ENCODE measurements around the gene METRN.
"Not testable (repeated sequence)": the region's sequence is repeated elsewhere in the genome, so short reads cannot be mapped to it uniquely, and the experiment has no call there.

Gene METRN

DNA sequence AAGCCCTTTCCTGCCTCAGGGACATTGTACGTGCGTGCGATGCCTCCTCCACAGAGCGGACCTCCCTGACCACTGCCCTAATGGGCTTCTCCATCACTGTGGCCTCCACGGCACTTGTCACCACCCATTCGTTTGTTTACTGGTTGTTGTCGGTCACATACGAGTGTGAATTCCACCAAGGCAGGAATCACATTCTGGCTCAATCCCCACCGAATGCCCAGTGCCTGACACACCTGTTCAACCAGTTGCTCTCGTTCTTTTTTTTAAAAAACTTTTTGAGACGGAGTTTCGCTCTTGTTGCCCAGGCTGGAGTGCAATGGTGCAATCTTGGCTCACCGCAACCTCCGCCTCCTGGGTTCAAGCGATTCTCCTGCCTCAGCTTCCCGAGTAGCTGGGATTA, 23.7 kb upstream of the METRN start:
- not testable (repeated sequence) for DNase-seq (ENCODE audit: low read depth in 3 of 3, low spot score in 1 of 3)

DNA sequence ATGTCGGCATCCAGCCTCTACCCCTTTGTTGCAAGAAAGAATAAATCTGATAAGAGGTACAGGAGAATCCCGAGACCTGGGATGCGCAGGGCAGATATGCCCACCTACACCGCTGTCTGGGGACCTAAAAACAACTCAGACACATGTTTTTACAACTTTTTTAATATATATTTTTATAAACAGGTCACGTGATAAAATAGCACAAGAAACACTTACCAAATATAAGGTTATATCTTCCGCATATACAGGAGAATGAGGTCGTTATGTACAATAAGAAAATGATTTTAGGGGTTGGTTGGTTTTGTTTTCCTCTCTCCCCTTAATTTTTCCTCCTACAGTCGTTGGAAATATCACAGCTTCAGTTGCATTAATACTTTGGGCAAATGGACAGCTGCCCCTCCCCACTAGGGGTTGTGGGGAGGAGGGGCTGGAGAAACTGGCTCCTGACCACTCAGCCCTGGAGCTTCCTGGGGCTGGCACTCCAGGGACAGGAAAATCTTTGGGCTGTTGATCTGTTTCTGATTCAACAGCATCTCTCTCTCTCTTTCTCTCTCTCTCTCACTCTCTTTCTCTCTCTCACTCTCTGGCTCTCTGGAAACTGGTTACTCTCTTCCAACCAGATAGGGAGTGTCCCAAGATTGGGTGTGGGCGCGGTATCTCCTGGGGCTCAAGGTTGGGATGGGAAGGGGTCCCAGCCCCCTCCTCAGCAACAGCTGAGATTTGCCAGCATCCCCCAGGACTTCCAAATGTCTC, 22.4 kb upstream of the METRN start:
- DNase-seq (ENCODE audit: low read depth in 3 of 3, low spot score in 1 of 3) = no peak

DNA sequence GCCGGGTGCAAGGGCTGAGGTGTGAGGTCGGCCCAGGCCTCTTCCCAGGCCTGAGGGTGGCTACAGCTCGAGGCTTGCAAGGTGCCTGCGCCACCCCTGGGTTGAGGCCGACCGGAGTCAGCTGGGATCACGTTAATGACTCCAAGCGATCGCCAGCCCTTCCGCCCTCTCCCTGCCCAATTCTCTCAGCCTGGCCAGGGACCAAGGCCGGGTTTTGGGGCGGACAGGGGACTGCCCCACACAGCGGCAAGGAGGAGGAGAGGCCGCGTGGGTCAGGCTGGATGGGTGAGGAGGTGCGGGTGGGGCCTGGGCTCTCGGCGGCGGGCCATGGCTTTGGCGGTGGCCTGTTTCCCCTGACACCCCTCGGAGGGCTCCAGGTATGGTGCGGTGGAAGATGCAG, 21.6 kb upstream of the METRN start:
- no peak for DNase-seq (ENCODE audit: low read depth in 3 of 3, low spot score in 1 of 3)

DNA sequence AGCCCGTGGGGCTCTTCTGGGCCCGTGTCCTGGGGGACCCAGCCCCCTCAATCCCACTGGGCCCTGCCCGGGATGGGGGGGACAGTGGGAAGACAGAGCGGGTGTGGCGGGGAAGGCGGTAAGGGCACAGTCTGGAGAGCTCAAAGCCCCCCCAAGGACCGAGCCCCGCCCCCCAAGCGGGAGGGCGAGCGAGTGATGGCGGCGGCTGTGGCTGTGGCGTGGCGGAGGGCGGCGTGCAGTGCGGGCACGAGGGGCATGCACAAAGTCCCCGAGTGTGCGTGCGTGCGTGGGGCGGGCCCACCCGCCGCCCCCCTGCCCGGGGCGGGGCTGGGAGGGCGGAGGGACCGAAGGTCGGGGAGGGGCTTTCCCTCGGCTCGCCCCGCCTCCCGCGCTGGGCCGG, 21.2 kb upstream of the METRN start:
- DNase-seq (ENCODE audit: low read depth in 3 of 3, low spot score in 1 of 3) = no peak

DNA sequence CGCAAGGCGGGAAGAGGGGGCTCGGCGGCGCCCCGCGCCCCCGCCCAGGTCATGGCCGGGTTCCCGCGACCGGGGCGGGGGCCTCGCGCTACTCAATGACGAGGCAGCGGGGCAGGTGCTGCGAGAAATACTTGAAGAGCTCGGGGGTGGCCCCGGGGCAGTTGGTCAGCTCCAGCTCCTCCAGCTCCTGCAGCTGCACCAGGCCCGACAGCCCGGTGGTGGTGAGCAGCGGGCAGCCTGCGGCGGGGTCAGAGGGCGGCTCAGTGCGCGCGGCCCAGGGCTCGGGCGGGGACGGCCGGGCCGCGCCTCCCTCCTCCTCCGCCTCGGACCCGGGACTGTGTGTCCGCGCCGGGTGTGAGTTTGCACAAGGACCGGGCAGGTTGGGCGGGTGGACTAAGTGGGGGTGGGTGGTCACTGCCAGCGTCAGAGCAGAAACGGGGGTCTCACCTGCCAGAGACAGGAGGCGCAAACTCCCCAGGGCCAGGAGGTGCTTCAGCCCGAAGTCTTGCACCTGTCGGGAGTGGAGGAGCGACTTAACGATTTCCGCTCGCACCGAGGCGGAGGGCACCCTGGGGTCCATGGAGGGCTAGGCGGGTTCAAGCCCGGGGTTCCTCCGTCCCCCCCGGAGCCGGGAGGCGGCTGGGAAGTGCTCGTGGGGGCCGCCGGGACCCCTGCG, 20.6 kb upstream of the METRN start:
- DNase-seq (ENCODE audit: low read depth in 3 of 3, low spot score in 1 of 3) = no peak

DNA sequence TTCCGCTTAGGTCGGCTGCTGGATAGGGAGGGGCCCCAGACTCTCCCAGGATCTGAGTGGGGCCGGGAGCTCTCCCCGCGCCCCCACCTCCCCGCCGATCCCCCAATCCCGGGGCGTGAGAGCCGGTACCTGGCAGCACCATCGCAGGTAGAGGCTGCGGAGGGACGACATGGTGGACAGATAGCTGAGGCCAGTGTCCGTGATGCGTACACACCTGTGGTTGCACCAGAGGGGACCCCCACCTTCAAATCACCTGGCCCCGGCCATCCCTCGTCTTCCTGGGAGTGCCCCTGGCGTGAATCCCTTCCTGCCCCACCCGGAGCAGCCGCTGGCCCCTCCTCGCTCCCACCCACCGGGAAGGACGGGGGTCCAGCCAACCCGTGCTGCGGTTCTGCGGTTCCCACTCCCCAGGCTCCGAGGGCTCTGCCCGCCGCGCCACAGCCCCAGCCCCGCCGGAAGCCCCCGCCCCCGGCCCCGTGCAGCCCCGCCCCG, 20.0 kb upstream of the METRN start:
- DNase-seq (ENCODE audit: low read depth in 3 of 3, low spot score in 1 of 3) = no peak

DNA sequence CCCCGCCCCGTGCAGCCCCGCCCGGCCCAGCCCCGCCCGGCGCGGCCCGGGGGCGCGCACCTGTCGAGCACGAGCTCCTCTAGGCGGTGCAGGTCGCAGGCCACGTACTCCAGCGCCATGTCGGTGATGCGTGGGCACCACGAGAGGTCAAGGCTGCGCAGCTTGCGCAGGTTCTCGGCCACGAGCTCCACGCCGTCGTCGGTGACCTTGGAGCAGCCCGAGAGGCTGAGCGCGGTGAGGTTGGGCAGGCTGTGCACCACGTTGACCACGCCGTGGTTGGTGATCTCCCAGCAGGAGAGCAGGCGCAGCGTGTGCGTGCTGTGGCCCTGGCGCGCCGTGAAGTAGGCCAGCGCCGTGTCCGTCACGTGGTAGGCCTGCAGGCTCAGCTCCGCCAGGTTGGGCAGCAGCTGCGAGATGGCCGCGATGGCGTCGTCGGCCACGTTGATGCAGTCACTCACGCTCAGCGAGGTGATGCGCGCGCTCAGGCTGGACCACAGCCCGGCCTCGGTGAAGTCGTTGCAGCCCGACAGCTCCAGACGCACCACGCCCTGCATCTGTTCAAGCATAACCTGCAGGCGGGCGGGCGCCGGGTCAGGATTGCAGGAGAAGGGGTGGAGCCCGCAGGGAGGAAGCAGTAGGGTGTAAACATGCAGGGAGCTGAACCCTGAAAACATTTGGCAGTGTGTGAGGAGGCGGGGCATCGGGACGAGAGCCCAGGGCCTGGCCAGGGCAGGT, 19.4 kb upstream of the METRN start:
- peak in 2 of 3 donors; percentile 54 to 60 for DNase-seq (ENCODE audit: low read depth in 3 of 3, low spot score in 1 of 3)

DNA sequence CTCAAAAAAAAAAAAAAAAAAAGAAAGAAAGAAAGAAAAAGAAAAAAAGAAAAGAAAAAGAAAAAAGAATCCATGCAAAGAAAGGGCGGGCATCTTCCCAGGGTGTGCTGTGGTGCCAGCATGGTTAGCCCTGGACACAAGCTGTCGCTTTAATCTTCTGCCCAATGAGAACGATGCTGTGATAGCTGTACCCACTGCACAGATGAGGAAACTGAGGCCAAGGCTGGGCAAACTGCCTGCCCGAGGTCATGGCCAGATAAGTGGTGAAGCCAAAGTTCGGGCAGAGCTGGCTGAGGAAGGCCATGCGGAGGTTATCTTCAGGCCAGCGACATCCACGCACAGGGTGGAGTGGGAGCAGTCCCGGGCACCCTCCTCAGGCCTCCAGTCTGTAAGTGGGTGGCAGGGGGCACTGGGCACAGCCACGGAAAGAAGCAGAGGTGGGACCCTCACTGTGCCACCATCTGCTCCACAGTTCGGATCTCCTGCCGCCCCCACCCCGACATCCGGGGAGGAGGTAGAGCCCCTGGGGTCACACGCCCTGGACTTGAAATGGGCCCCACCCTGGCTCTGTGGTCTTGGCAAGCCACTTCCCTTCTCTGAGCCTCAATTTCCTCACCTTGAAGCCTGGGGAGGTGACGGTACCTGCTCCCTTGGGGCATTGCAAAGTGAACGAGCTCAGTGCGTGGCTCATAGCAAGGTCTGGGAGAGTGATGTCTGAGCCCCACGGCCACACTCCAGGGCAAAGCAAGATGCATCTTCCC, 15.8 kb upstream of the METRN start:
- DNase-seq (ENCODE audit: low read depth in 3 of 3, low spot score in 1 of 3) = no peak

DNA sequence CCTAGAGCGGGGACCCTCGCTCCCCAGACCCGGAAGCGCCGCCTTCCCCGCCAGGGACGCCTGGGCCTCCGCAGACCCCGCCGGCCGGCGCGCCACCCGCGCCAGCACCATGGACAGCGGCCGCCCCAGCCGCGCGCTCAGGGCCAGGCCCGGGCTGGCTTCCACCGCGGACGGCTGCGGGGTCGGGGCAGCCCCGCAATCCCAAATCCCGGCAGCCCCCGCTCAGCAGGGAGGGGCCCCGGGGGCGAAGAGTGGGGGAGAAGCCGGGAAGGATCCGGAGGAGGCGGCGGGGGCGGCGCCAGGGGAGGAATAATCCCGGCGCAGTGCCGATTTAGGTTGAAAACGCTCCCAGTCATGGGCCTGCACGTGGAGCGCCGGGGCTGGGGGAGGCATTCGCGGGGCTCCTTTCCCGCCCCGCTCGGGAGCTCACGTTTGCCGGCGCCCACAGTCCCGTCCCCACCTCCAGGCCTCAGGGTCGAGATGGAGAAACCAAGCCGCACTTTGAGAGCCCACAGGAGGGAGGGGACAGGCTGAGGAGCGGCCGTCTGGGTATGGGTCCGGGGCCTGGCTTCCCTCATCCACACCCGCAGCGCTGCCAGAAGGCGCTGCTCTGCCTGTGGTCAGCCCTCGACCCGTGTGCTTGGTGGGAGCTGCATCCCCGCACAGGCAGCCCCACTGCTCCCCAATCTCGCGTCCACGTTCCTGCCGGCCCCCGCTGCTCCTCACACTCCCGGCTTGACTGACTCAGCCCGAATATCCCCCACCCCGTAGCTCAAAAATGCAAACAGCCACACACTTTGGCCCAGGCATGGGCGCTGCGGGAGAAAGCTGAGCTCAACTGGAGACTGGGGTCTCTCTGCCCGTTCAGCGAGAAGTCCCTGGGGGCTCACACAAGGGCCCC, 14.0 kb upstream of the METRN start:
- peak in 1 of 3 donors; percentile 48 for DNase-seq (ENCODE audit: low read depth in 3 of 3, low spot score in 1 of 3)

DNA sequence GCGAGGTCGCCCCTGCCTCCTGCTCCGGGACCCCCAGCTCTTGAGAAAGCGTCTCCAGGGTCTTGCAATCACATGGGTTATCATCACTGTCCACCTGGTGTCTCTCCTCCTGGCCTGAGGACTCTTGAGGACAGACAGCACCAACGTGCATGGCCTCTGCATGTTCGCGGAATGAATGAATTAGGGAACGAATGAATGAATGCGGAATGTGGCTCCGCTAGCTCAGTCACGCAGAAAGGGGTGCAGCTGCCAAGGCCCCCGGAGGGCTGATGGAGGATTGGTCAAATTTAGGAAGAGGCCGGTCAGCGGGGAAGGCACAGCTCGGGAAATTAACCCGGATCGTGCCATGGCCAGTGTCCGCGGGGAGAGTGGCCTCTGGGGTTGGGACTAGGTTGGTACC, 12.6 kb upstream of the METRN start:
- DNase-seq (ENCODE audit: low read depth in 3 of 3, low spot score in 1 of 3) = no peak

DNA sequence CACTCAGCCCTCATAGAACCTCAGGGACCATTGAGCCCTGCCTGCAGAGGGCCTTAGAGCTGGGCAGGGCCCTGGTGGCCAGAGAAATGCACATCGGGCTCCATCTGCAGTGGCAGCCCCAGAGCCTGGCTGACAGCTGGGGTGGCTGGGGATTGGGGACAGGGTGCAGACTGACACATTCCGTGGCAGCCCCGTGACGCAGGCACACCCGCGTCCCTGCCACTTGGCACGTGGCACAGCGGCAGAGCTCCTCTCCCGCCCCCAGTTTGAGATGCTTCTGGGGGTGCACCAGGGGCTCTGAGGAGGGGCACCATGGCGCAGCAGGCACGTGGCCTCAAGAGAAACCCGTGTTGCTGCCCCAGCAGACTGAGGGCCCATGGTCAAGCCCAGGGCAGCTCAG, 11.5 kb upstream of the METRN start:
- DNase-seq (ENCODE audit: low read depth in 3 of 3, low spot score in 1 of 3) = no peak

DNA sequence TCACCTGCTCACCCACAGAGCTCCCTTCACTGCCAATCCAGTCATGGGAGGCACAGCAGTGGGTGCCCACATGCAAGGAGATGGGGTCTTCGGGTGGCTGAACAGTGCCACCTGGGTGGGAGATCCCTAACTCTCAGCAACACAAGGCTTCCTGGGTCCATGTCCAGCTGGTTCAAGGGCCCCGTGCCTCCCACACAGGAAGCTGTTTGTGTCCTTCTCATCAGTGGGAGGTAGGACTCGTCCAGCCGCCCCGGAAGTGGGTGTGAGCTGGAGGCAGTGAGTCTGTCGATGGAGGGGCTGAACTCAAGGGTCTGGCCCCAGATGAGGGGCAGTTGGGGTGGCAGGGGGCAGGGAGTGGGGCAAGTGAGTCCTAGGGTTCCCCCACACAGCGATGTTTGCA, 10.9 kb upstream of the METRN start:
- DNase-seq (ENCODE audit: low read depth in 3 of 3, low spot score in 1 of 3) = no peak

DNA sequence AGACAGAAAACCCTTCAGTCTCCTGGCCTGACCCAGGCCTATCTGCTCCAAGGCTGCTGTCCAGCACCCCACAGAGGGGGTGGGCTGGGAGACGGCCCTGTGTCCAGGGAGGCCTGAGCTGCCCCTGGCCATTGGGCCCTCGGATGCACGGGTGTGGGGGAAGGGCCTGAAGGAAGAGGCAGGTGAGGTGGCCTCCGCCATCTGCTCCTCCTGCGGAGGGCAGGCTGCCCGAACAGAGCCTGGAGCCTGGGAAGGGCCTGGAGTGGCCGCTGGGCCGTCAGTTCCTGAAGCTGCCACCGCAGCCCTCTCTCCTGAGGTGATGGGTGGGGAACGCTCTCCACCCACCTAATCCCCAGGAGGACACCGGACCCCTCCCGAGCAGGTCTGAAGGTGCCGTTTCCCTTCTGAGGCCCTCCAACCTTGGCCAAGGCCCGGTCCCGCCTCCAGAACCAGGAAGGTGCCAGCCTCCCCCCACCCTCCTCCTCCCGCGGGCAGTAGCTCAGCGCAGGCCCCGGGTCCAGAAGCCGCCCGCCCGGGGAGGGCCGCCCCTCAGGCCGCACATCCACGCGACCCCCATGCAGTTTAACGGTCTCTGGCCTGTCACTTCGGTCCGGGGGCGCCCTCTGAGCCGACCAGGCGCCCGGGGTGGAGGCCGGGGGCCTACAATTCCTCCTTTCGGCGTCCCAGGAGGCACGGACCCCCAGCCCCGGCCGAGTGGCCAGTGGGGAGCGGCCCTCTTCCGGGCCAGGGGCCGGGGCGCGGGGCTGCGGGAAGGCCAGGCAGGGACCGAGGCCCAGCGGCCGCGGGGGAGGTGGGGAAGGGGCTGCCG, 10.2 kb upstream of the METRN start:
- no peak for DNase-seq (ENCODE audit: low read depth in 3 of 3, low spot score in 1 of 3)

DNA sequence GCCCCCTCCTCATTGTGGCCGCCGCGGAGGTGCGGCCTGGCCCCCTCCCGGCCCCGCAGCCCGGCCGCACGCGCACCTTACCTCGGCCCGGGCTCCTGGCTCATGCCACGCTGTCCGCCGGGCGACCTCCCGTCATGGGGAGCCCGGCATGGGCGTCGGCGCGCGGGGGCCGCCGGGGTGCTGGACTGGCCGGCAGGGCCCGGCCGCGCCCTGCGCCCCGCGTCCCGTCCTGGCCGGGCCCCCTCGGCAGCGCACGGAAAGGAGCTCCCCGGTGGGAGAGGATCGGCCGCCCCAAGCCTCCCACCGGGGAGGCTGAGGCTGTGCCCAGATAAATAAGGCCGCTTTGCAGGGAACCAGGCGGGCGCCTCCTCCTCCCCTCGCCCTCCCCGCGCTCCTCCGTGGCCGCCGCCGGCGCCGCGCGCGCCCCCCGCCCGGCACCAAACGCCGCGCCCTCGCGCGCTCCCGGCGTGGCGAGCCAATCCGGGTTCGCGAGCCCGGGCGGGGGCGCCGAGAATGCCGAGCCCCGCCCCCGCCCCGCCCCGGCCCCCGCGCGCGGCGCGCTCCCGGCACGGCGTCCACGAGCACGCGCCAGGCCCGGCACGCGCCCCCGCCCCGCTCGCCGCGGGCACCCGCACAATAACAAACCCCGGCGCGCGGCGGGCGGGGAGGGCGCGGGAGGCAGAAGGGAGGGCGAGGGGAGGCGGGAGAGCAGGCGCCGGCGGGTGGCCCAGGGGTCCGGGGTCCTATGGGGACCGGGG, 9.3 kb upstream of the METRN start, which contains the start of gene FBXL16:
Gene FBXL16 (minus strand): TSS at position 371 of the 758 bp plus-strand sequence. CDS start 8,396 bp downstream, outside the sequence.
- no peak for DNase-seq (ENCODE audit: low read depth in 3 of 3, low spot score in 1 of 3)

DNA sequence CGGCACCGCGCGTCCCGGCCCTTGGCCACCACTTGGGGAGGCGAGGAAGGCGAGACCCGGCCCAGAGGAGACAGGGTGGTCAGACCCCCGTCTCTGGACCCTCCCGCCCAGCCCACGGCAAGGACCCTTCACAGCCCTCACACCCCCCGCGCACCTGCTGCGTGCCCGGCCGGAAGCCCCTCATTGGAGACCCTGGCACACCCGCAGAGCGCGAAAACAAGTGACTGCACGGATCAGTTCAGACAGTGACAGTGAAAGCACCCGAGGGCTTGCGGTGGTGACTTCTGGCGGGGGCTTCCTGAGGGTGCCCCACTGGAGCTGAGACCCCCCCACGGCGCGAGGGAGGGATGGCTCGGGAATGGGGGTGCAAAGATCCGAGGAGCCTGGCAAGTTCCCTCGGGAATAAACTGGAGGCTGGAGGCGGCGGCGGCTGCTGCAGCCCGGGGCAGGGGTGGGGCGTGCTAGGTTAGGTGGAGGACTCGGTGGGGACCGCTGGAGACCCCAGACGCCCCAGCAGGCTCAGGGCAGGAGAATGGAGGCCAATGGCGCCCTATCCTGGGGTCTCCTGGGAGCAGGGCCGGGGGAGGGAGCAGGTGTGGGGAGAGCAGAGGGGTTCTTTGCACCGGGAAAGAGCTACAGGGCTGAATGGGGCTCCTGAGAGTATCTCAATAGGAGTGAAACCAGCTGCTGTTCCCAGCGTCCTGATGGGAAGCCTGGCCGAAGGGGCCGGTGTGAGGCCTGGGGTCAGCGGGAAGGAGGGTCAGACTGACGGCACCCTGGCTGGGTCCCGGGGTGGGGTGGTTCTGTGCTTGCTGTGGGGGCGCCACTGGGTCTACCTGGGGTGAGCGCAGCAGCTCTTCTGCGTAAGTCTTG, 8.5 kb upstream of the METRN start:
- no peak for DNase-seq (ENCODE audit: low read depth in 3 of 3, low spot score in 1 of 3)

DNA sequence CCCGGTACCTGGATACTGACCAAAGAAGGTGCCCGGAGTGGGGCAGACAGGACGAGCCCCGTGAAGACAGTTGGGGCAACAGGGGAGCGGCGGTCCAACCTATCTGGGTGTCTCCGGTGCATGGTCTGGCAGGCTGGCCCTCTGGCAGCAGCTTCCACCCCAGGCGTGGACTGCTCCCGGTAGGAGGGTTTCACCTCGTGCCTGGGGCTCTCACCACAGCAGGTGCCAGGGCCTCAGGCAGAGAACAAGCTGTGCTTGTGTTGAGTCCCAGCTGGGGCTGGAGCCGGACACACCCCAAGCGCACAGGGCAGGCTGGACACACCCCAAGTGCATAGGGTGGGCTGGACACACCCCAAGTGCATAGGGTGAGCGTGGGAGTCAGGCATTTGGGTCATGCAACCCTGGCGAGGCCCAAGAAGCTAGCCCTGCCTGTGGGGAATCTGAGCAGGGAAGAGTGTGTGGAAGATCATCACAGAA, 7.8 kb upstream of the METRN start:
- no peak for DNase-seq (ENCODE audit: low read depth in 3 of 3, low spot score in 1 of 3)

DNA sequence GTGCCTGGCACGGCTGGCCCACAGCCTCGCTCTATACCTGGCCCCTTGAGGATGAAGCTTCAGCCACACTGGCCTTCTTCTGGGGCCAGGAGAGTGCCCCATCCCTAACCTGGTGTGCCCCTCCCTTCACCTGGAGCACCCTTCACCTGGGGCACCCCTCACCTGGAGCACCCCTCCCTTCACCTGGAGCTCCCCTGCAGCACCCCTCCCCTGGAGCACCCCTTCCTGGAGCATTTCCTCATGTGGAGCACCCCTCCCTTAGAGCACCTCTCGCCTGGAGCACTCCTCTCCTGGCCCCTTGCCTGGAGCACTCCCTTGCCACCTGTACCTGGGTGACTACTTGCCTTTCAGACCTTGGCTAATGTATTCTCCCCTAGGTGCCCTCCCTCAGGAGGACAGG, 6.9 kb upstream of the METRN start:
- DNase-seq (ENCODE audit: low read depth in 3 of 3, low spot score in 1 of 3) = no peak

Measured in stimulated activated CD4-positive, alpha-beta T cell treated with anti-CD3 and anti-CD28 coated beads, TNF-alpha, amount 100 ng/mL, for 1 hour (primary cell).